ENCODE data around the gene ZBTB21.

- TF ChIP-seq, protein P1, sequence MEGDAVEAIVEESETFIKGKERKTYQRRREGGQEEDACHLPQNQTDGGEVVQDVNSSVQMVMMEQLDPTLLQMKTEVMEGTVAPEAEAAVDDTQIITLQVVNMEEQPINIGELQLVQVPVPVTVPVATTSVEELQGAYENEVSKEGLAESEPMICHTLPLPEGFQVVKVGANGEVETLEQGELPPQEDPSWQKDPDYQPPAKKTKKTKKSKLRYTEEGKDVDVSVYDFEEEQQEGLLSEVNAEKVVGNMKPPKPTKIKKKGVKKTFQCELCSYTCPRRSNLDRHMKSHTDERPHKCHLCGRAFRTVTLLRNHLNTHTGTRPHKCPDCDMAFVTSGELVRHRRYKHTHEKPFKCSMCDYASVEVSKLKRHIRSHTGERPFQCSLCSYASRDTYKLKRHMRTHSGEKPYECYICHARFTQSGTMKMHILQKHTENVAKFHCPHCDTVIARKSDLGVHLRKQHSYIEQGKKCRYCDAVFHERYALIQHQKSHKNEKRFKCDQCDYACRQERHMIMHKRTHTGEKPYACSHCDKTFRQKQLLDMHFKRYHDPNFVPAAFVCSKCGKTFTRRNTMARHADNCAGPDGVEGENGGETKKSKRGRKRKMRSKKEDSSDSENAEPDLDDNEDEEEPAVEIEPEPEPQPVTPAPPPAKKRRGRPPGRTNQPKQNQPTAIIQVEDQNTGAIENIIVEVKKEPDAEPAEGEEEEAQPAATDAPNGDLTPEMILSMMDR (IDR thresholded peaks at IDR 0.05), result no peak
- TF ChIP-seq POLR2A (IDR thresholded peaks at IDR 0.05), result no peak
Measured at GRCh38 chr21:41956926-41957729, 53.0 kb downstream of the ZBTB21 start.
